HUES6 (cell line): Measurements from ENCODE around the gene C11orf21.

Experiments used
- H3K27ac ChIP-seq: 2 replicates; pipeline ENCODE4 v1.7.0; 2013; ENCODE audit warnings: low read depth, mild to moderate bottlenecking, low read length, inconsistent platforms
- H3K27me3 ChIP-seq: 2 replicates; pipeline ENCODE4 v1.6.1; 2013; ENCODE audit warnings: low read length; ENCODE audit not compliant: control insufficient read depth, insufficient read depth
- H3K36me3 ChIP-seq: 2 replicates; pipeline ENCODE4 v1.6.1; 2013; ENCODE audit warnings: low read length; ENCODE audit not compliant: control insufficient read depth, insufficient read depth
- H3K4me1 ChIP-seq: 2 replicates; pipeline ENCODE4 v1.6.1; 2013; ENCODE audit warnings: low read length; ENCODE audit not compliant: control insufficient read depth, insufficient read depth
- H3K4me3 ChIP-seq: 2 replicates; pipeline ENCODE4 v1.5.1; 2013; ENCODE audit warnings: low read depth, low read length
- H3K9ac ChIP-seq: one replicate; pipeline ENCODE4 v1.6.1; 2013; ENCODE audit warnings: mild to moderate bottlenecking, low read length
- H3K9me3 ChIP-seq: 2 replicates; pipeline ENCODE4 v1.6.1; 2013; ENCODE audit warnings: low read depth, low read length; ENCODE audit not compliant: control insufficient read depth, insufficient read depth

The C11orf21 gene

GRCh38 chr11:2306877-2307500, 5.3 kb upstream of the C11orf21 start:
- H3K27ac ChIP-seq: no peak overlapping the region
- H3K4me1 ChIP-seq: peaks cover 9% of the 10 kb centered on the region; the same call in 1 of the 2 replicates
- H3K4me3 ChIP-seq: no peak overlapping the region

GRCh38 chr11:2306452-2306823, 4.7 kb upstream of the C11orf21 start:
- Histone ChIP-seq H3K4me3 (no peak overlapping the region), H3K9me3 (no peaks in the 10 kb centered on the region), H3K4me1 (peaks cover 6% of the 10 kb centered on the region; the same call in 1 of the 2 replicates), H3K27ac (no peak overlapping the region), H3K9ac (no peak overlapping the region), H3K27me3 (no peaks in the 10 kb centered on the region), H3K36me3 (no peaks in the 10 kb centered on the region)

More at GRCh38 chr11:2306877-2307500, 5.3 kb upstream of the C11orf21 start:
- Histone ChIP-seq H3K36me3 (no peaks in the 10 kb centered on the region), H3K27me3 (no peaks in the 10 kb centered on the region), H3K9me3 (no peaks in the 10 kb centered on the region), H3K9ac (no peak overlapping the region)

- no peak overlapping the region for H3K9ac ChIP-seq
- no peaks in the 10 kb centered on the region for H3K27me3 ChIP-seq
- H3K36me3 ChIP-seq: no peaks in the 10 kb centered on the region
- no peaks in the 10 kb centered on the region for H3K9me3 ChIP-seq
- peaks cover 6% of the 10 kb centered on the region; the same call in 1 of the 2 replicates for H3K4me1 ChIP-seq
- no peak overlapping the region for H3K4me3 ChIP-seq
- no peak overlapping the region for H3K27ac ChIP-seq
These were observed 4.2 kb upstream of the C11orf21 start for GRCh38 chr11:2305788-2306451.

GRCh38 chr11:2305140-2305778, 3.5 kb upstream of the C11orf21 start:
- H3K36me3 ChIP-seq: no peaks in the 10 kb centered on the region
- H3K27ac ChIP-seq: no peak overlapping the region
- no peaks in the 10 kb centered on the region for H3K27me3 ChIP-seq
- no peak overlapping the region for H3K4me3 ChIP-seq
- H3K4me1 ChIP-seq: peaks cover 6% of the 10 kb centered on the region; the same call in 1 of the 2 replicates
- H3K9me3 ChIP-seq: no peaks in the 10 kb centered on the region
- H3K9ac ChIP-seq: no peak overlapping the region

GRCh38 chr11:2304506-2305139, 2.9 kb upstream of the C11orf21 start:
- no peak overlapping the region for H3K9ac ChIP-seq
- no peak overlapping the region for H3K4me3 ChIP-seq
- H3K27me3 ChIP-seq: no peaks in the 10 kb centered on the region
- no peaks in the 10 kb centered on the region for H3K36me3 ChIP-seq
- H3K9me3 ChIP-seq: no peaks in the 10 kb centered on the region
- H3K4me1 ChIP-seq: peaks cover 6% of the 10 kb centered on the region; the same call in 1 of the 2 replicates
- H3K27ac ChIP-seq: no peak overlapping the region

GRCh38 chr11:2303627-2304505, 2.1 kb upstream of the C11orf21 start:
- Histone ChIP-seq H3K9ac (no peak overlapping the region), H3K9me3 (no peaks in the 10 kb centered on the region), H3K36me3 (no peaks in the 10 kb centered on the region), H3K27ac (no peak overlapping the region), H3K27me3 (no peaks in the 10 kb centered on the region), H3K4me3 (no peak overlapping the region), H3K4me1 (peaks cover 6% of the 10 kb centered on the region; the same call in 1 of the 2 replicates)

- H3K4me1 ChIP-seq: peaks cover 6% of the 10 kb centered on the region; the same call in 1 of the 2 replicates
- H3K36me3 ChIP-seq: no peaks in the 10 kb centered on the region
- no peaks in the 10 kb centered on the region for H3K27me3 ChIP-seq
- H3K27ac ChIP-seq: no peak overlapping the region
- H3K9ac ChIP-seq: no peak overlapping the region
- no peak overlapping the region for H3K4me3 ChIP-seq
- H3K9me3 ChIP-seq: no peaks in the 10 kb centered on the region
These were observed 1.3 kb upstream of the C11orf21 start for GRCh38 chr11:2302896-2303626.

GRCh38 chr11:2302306-2302895, 683 bp upstream of the C11orf21 start:
- Histone ChIP-seq H3K9me3 (no peaks in the 10 kb centered on the region), H3K4me1 (peaks cover 6% of the 10 kb centered on the region; the same call in 1 of the 2 replicates), H3K9ac (no peak overlapping the region), H3K27ac (no peak overlapping the region), H3K4me3 (no peak overlapping the region), H3K27me3 (no peaks in the 10 kb centered on the region), H3K36me3 (no peaks in the 10 kb centered on the region)

- Histone ChIP-seq H3K27ac (no peak overlapping the region), H3K27me3 (no peaks in the 10 kb centered on the region), H3K9ac (no peak overlapping the region), H3K9me3 (no peaks in the 10 kb centered on the region), H3K4me1 (peaks cover 6% of the 10 kb centered on the region; the same call in 1 of the 2 replicates), H3K4me3 (no peak overlapping the region), H3K36me3 (no peaks in the 10 kb centered on the region)
These were observed 635 bp downstream of the C11orf21 start for GRCh38 chr11:2300936-2301630.
